ENCODE results near the gene ALPG.
A peak's percentile ranks its signal among the peaks of the same experiment; 100 is the strongest.
"Not testable (repeated sequence)": the region's sequence is repeated elsewhere in the genome, so short reads cannot be mapped to it uniquely, and the experiment has no call there.

Gene ALPG

GRCh38 chr2:232420463-232421188 lies 14.0 kb downstream of the ALPG start:
- no peak for DNase-seq

- no peak for DNase-seq
Observed at GRCh38 chr2:232421189-232421785, 14.6 kb downstream of the ALPG start.

GRCh38 chr2:232422051-232422450 lies 15.4 kb downstream of the ALPG start:
- DNase-seq = no peak

- not testable (repeated sequence) for DNase-seq
Observed at GRCh38 chr2:232422996-232423395, 16.4 kb downstream of the ALPG start.

GRCh38 chr2:232423407-232423806 lies 16.8 kb downstream of the ALPG start:
- DNase-seq = not testable (repeated sequence)

- no peak for DNase-seq
Observed at GRCh38 chr2:232431705-232432590, 25.3 kb downstream of the ALPG start.

GRCh38 chr2:232432598-232433184 lies 26.0 kb downstream of the ALPG start:
- DNase-seq = no peak

- not testable (repeated sequence) for DNase-seq
Observed at GRCh38 chr2:232433622-232434021, 27.0 kb downstream of the ALPG start.

- no peak for DNase-seq
Observed at GRCh38 chr2:232434091-232434490, 27.4 kb downstream of the ALPG start.

- no peak for DNase-seq
Observed at GRCh38 chr2:232434563-232435374, 28.1 kb downstream of the ALPG start.

GRCh38 chr2:232435375-232435648 lies 28.7 kb downstream of the ALPG start:
- DNase-seq = no peak

- no peak for DNase-seq
Observed at GRCh38 chr2:232435805-232436204, 29.2 kb downstream of the ALPG start.

- DNase-seq = no peak
Observed at GRCh38 chr2:232436381-232437194, 29.9 kb downstream of the ALPG start.

GRCh38 chr2:232437195-232437571 lies 30.5 kb downstream of the ALPG start:
- DNase-seq = no peak

GRCh38 chr2:232438091-232438490 lies 31.4 kb downstream of the ALPG start:
- no peak for DNase-seq

- DNase-seq = peak; percentile 29
Observed at GRCh38 chr2:232438951-232439757, 32.5 kb downstream of the ALPG start.

- DNase-seq = no peak
Observed at GRCh38 chr2:232439758-232440135, 33.1 kb downstream of the ALPG start.

- DNase-seq = peak; percentile 56
Observed at GRCh38 chr2:232440220-232441018, 33.8 kb downstream of the ALPG start.

- DNase-seq = no peak
Observed at GRCh38 chr2:232441147-232441651, 34.6 kb downstream of the ALPG start.

- not testable (repeated sequence) for DNase-seq
Observed at GRCh38 chr2:232441922-232442321, 35.3 kb downstream of the ALPG start.

Measured in fibroblast of skin of back (primary cell).